Measurements from ENCODE around the gene CDC42EP1. TPM values are rescaled to one million over a fixed set of nuclear protein-coding genes. Genes with fewer than 3 reads are reported as not detected.
"Not testable (repeated sequence)": the region's sequence is repeated elsewhere in the genome, so short reads cannot be mapped to it uniquely, and the experiment has no call there.

Gene CDC42EP1
- polyA plus RNA-seq, 4 donors: 19.7 to 81.5 (median 35.3) TPM

DNA sequence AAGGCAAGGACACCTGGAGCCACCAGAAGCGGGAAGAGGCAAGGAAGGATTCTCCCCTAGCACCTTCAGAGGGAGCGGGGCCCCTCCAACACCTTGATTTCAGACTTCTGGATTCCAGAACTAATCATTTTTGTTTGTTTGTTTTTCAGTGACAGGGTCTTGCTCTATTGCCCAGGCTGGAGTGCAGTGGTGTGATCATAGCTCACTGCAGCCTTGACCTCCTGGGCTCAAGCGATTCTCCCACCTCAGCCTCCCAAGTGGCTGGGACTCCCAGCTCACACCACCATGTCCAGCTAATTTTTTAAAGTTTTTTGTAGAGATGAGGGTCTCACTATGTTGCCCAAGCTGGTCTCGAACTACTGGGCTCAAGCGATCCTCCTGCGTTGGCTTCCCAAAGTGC lies 20.5 kb upstream of the CDC42EP1 start:
- 60 to 87% (median 69%) methylated on average over 6 of the region's 6 CpGs for WGBS, 3 donors
- not testable (repeated sequence) for DNase-seq; H3K9me3 ChIP-seq (ENCODE audit: control insufficient read depth in 2 of 2, insufficient read depth in 1 of 2, low read depth in 1 of 2, low read length in 1 of 2)

GRCh38 chr22:37542416-37542815 lies 17.9 kb upstream of the CDC42EP1 start:
- not testable (repeated sequence) for H3K4me3 ChIP-seq (ENCODE audit: low read depth in 1 of 3, low read length in 3 of 3); H3K27me3 ChIP-seq (ENCODE audit: control insufficient read depth in 3 of 3, insufficient read depth in 3 of 3, low read length in 3 of 3); H3K9me3 ChIP-seq (ENCODE audit: control insufficient read depth in 2 of 2, insufficient read depth in 1 of 2, low read depth in 1 of 2, low read length in 1 of 2); FAIRE-seq; DNase-seq; H3K36me3 ChIP-seq (ENCODE audit: control insufficient read depth in 3 of 3, insufficient read depth in 2 of 3, low read depth in 1 of 3, low read length in 3 of 3)
- Histone ChIP-seq H3K4me1 (ENCODE audit: control insufficient read depth in 3 of 3, insufficient read depth in 2 of 3, low read depth in 1 of 3, low read length in 2 of 3) (peaks cover 0 to 35% (median 2%) of the 10 kb centered on the region in 3 donors), H3K27ac (ENCODE audit: low read depth in 1 of 3, low read length in 2 of 3) (peak overlapping the region in 1 of 3 donors; percentile 63)
- 96 to 98% (median 97%) methylated on average over 4 of the region's 4 CpGs for WGBS, 3 donors

More for the DNA sequence above, 20.5 kb upstream of the CDC42EP1 start:
- not testable (repeated sequence) for H3K36me3 ChIP-seq (ENCODE audit: control insufficient read depth in 3 of 3, insufficient read depth in 2 of 3, low read depth in 1 of 3, low read length in 3 of 3); H3K27me3 ChIP-seq (ENCODE audit: control insufficient read depth in 3 of 3, insufficient read depth in 3 of 3, low read length in 3 of 3); FAIRE-seq; H3K4me3 ChIP-seq (ENCODE audit: low read depth in 1 of 3, low read length in 3 of 3); H3K4me1 ChIP-seq (ENCODE audit: control insufficient read depth in 3 of 3, insufficient read depth in 2 of 3, low read depth in 1 of 3, low read length in 2 of 3); H3K27ac ChIP-seq (ENCODE audit: low read depth in 1 of 3, low read length in 2 of 3)

DNA sequence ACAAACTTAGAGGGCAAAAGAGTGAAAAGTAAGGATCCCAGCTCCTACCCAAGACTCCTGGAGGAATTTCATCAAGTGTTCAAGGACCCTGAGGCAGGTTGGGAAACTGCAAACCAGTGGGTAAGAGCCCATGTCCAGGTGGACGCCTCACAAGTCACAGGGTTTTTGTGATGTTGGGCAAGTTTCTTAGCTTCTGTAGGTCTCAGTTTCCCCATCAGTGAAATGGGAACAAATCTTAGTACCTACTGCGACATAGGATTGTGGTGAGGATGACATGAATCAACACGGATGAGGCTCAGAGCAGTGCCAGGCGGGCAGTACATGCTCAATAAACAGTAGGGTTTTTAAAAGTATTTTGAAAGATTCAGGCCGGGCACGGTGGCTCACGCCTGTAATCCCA lies 17.3 kb upstream of the CDC42EP1 start:
- WGBS, 3 donors: 90 to 95% (median 91%) methylated on average over 7 of the region's 7 CpGs
- Histone ChIP-seq H3K36me3 (ENCODE audit: control insufficient read depth in 3 of 3, insufficient read depth in 2 of 3, low read depth in 1 of 3, low read length in 3 of 3) (no peaks in the 10 kb centered on the region), H3K27me3 (ENCODE audit: control insufficient read depth in 3 of 3, insufficient read depth in 3 of 3, low read length in 3 of 3) (no peaks in the 10 kb centered on the region), H3K4me3 (ENCODE audit: low read depth in 1 of 3, low read length in 3 of 3) (no peak overlapping the region), H3K9me3 (ENCODE audit: control insufficient read depth in 2 of 2, insufficient read depth in 1 of 2, low read depth in 1 of 2, low read length in 1 of 2) (no peaks in the 10 kb centered on the region), H3K27ac (ENCODE audit: low read depth in 1 of 3, low read length in 2 of 3) (no peak overlapping the region), H3K4me1 (ENCODE audit: control insufficient read depth in 3 of 3, insufficient read depth in 2 of 3, low read depth in 1 of 3, low read length in 2 of 3) (peaks cover 0 to 37% (median 2%) of the 10 kb centered on the region in 3 donors)
- no peak for FAIRE-seq
- no peak for DNase-seq

DNA sequence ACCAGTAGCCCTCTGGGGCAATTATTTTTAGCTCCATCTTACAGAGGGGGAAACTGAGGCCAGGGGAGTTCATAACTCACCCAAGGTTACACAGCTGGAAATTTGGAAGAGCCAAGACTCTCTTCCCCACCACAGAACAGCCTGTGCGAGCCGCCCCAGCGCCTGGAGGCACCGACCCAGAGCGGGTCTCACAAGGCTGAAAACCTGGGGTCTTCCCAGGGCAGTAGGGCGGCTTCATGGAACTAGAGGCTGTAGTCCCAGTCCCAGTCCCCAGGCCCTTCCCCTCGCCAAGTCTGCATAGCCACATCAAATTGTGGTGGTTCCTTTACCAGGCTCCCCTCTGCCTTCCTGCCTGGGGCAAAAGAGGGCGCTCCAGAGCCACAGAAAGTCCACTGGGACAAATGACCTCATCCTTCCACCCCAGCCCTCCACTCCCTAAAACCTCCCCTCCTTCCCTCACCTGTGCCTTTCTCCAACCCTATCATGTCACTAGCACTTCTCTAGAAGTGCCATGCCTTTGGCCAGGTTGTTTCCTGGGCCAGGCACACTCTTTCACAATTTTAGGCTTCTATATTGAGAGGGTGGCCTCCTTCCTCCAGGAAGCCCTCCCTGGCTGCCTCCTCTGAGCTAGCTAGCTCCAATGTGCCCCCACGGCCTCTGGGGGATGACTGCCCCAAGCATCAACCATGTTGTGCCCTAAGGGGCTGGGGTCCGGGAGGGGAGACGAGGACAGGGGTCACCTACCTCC lies 15.2 kb upstream of the CDC42EP1 start:
- no peaks in the 10 kb centered on the region for H3K36me3 ChIP-seq (ENCODE audit: control insufficient read depth in 3 of 3, insufficient read depth in 2 of 3, low read depth in 1 of 3, low read length in 3 of 3)
- peak overlapping the region; percentile 66 to 94 (median 87) for H3K27ac ChIP-seq (ENCODE audit: low read depth in 1 of 3, low read length in 2 of 3)
- H3K4me1 ChIP-seq (ENCODE audit: control insufficient read depth in 3 of 3, insufficient read depth in 2 of 3, low read depth in 1 of 3, low read length in 2 of 3): peaks cover 0 to 32% (median 0%) of the 10 kb centered on the region in 3 donors
- FAIRE-seq: no peak
- 42 to 43% (median 43%) methylated on average over 11 of the region's 11 CpGs for WGBS, 3 donors
- H3K27me3 ChIP-seq (ENCODE audit: control insufficient read depth in 3 of 3, insufficient read depth in 3 of 3, low read length in 3 of 3): no peaks in the 10 kb centered on the region
- H3K4me3 ChIP-seq (ENCODE audit: low read depth in 1 of 3, low read length in 3 of 3): peak overlapping the region in 2 of 3 donors; percentile 2 to 35
- DNase-seq: peak; percentile 83 to 89
- H3K9me3 ChIP-seq (ENCODE audit: control insufficient read depth in 2 of 2, insufficient read depth in 1 of 2, low read depth in 1 of 2, low read length in 1 of 2): no peaks in the 10 kb centered on the region

- no peaks in the 10 kb centered on the region for H3K27me3 ChIP-seq (ENCODE audit: control insufficient read depth in 3 of 3, insufficient read depth in 3 of 3, low read length in 3 of 3)
- 7 to 11% (median 11%) methylated on average over 20 to 28 of the region's 28 CpGs for WGBS, 3 donors
- no peaks in the 10 kb centered on the region for H3K9me3 ChIP-seq (ENCODE audit: control insufficient read depth in 2 of 2, insufficient read depth in 1 of 2, low read depth in 1 of 2, low read length in 1 of 2)
- peak overlapping the region in 2 of 3 donors; percentile 2 to 35 for H3K4me3 ChIP-seq (ENCODE audit: low read depth in 1 of 3, low read length in 3 of 3)
- FAIRE-seq: no peak
- peak; percentile 95 for DNase-seq
- H3K27ac ChIP-seq (ENCODE audit: low read depth in 1 of 3, low read length in 2 of 3): peak overlapping the region; percentile 66 to 94 (median 87)
- H3K4me1 ChIP-seq (ENCODE audit: control insufficient read depth in 3 of 3, insufficient read depth in 2 of 3, low read depth in 1 of 3, low read length in 2 of 3): peaks cover 0 to 32% (median 0%) of the 10 kb centered on the region in 3 donors
- no peaks in the 10 kb centered on the region for H3K36me3 ChIP-seq (ENCODE audit: control insufficient read depth in 3 of 3, insufficient read depth in 2 of 3, low read depth in 1 of 3, low read length in 3 of 3)
Observed at GRCh38 chr22:37545703-37546436, 14.4 kb upstream of the CDC42EP1 start.

- H3K4me3 ChIP-seq (ENCODE audit: low read depth in 1 of 3, low read length in 3 of 3): no peak overlapping the region
- WGBS, 3 donors: 46 to 59% (median 59%) methylated on average over 18 to 21 of the region's 21 CpGs
Observed at GRCh38 chr22:37546437-37547250, 13.6 kb upstream of the CDC42EP1 start.

GRCh38 chr22:37547251-37547741 lies 13.0 kb upstream of the CDC42EP1 start:
- Histone ChIP-seq H3K27me3 (ENCODE audit: control insufficient read depth in 3 of 3, insufficient read depth in 3 of 3, low read length in 3 of 3) (no peaks in the 10 kb centered on the region), H3K4me3 (ENCODE audit: low read depth in 1 of 3, low read length in 3 of 3) (no peak overlapping the region), H3K36me3 (ENCODE audit: control insufficient read depth in 3 of 3, insufficient read depth in 2 of 3, low read depth in 1 of 3, low read length in 3 of 3) (no peaks in the 10 kb centered on the region), H3K4me1 (ENCODE audit: control insufficient read depth in 3 of 3, insufficient read depth in 2 of 3, low read depth in 1 of 3, low read length in 2 of 3) (peaks cover 0 to 43% (median 0%) of the 10 kb centered on the region in 3 donors), H3K9me3 (ENCODE audit: control insufficient read depth in 2 of 2, insufficient read depth in 1 of 2, low read depth in 1 of 2, low read length in 1 of 2) (no peaks in the 10 kb centered on the region), H3K27ac (ENCODE audit: low read depth in 1 of 3, low read length in 2 of 3) (peak overlapping the region in 2 of 3 donors; percentile 87 to 94)
- whole genome bisulfite sequencing, 3 donors: 69 to 77% (median 69%) methylated on average over 9 of the region's 9 CpGs
- FAIRE-seq (no peak), DNase-seq (no peak)

More at GRCh38 chr22:37546437-37547250, 13.6 kb upstream of the CDC42EP1 start:
- H3K36me3 ChIP-seq (ENCODE audit: control insufficient read depth in 3 of 3, insufficient read depth in 2 of 3, low read depth in 1 of 3, low read length in 3 of 3): no peaks in the 10 kb centered on the region
- no peaks in the 10 kb centered on the region for H3K9me3 ChIP-seq (ENCODE audit: control insufficient read depth in 2 of 2, insufficient read depth in 1 of 2, low read depth in 1 of 2, low read length in 1 of 2)
- no peaks in the 10 kb centered on the region for H3K27me3 ChIP-seq (ENCODE audit: control insufficient read depth in 3 of 3, insufficient read depth in 3 of 3, low read length in 3 of 3)
- H3K4me1 ChIP-seq (ENCODE audit: control insufficient read depth in 3 of 3, insufficient read depth in 2 of 3, low read depth in 1 of 3, low read length in 2 of 3): peaks cover 0 to 36% (median 0%) of the 10 kb centered on the region in 3 donors
- FAIRE-seq (no peak), DNase-seq (peak in 1 of 2 donors; percentile 71)
- peak overlapping the region; percentile 45 to 94 (median 87) for H3K27ac ChIP-seq (ENCODE audit: low read depth in 1 of 3, low read length in 2 of 3)

- Histone ChIP-seq H3K4me3 (ENCODE audit: low read depth in 1 of 3, low read length in 3 of 3) (no peak overlapping the region), H3K4me1 (ENCODE audit: control insufficient read depth in 3 of 3, insufficient read depth in 2 of 3, low read depth in 1 of 3, low read length in 2 of 3) (peaks cover 0 to 49% (median 0%) of the 10 kb centered on the region in 3 donors), H3K27me3 (ENCODE audit: control insufficient read depth in 3 of 3, insufficient read depth in 3 of 3, low read length in 3 of 3) (no peaks in the 10 kb centered on the region), H3K36me3 (ENCODE audit: control insufficient read depth in 3 of 3, insufficient read depth in 2 of 3, low read depth in 1 of 3, low read length in 3 of 3) (no peaks in the 10 kb centered on the region), H3K27ac (ENCODE audit: low read depth in 1 of 3, low read length in 2 of 3) (no peak overlapping the region), H3K9me3 (ENCODE audit: control insufficient read depth in 2 of 2, insufficient read depth in 1 of 2, low read depth in 1 of 2, low read length in 1 of 2) (no peaks in the 10 kb centered on the region)
- FAIRE-seq (no peak), DNase-seq (no peak)
- WGBS, 3 donors: 55 to 68% (median 56%) methylated on average over 5 of the region's 5 CpGs
Observed at GRCh38 chr22:37549704-37550059, 10.6 kb upstream of the CDC42EP1 start.
